Kidney (tissue), 14 donors: Measurements from ENCODE around the gene TPO. TPM values are rescaled to one million over a fixed set of nuclear protein-coding genes. Genes with fewer than 3 reads are reported as not detected.

Experiments used
- DNase-seq, 5 donors: peaks; one replicate each; pipeline ENCODE4 v3.0.0-alpha.2; 2013 to 2020
- FAIRE-seq: peaks from 2 replicates; lab custom pipeline; 2012; peaks lifted over from hg19 to GRCh38; lab: Jason Lieb, UNC
- H3K27ac ChIP-seq, 2 donors: one replicate each; pipeline ENCODE4 v1.7.0; 2013; ENCODE audit warnings: low read depth in 2 of 2, low read length in 2 of 2, inconsistent platforms in 1 of 2
- H3K27me3 ChIP-seq: one replicate; pipeline ENCODE4 v1.7.1; 2013; ENCODE audit warnings: low read length, inconsistent platforms; ENCODE audit not compliant: control insufficient read depth, insufficient read depth
- H3K36me3 ChIP-seq, 3 donors: one replicate each; pipeline versions ENCODE4 v1.7.0 to v1.7.1; 2013; ENCODE audit warnings: low read length in 3 of 3, control low read depth in 1 of 3, inconsistent platforms in 1 of 3; ENCODE audit not compliant: insufficient read depth in 3 of 3, control insufficient read depth in 2 of 3
- H3K4me1 ChIP-seq, 3 donors: one replicate each; pipeline versions ENCODE4 v1.7.0 to v1.7.1; 2013; ENCODE audit warnings: low read length in 3 of 3, inconsistent platforms in 1 of 3, low read depth in 1 of 3; ENCODE audit not compliant: control insufficient read depth in 2 of 3, insufficient read depth in 2 of 3
- H3K4me3 ChIP-seq, 3 donors: one replicate each; pipeline versions ENCODE4 v1.7.0 to v1.8.1; 2013; ENCODE audit warnings: low read length in 3 of 3, control low read depth in 1 of 3, inconsistent platforms in 1 of 3
- H3K9ac ChIP-seq, 3 donors: one replicate each; pipeline versions ENCODE4 v1.7.0 to v1.7.1; 2013; ENCODE audit warnings: low read length in 3 of 3, control low read depth in 1 of 3, inconsistent platforms in 1 of 3
- H3K9me3 ChIP-seq, 3 donors: one replicate each; pipeline versions ENCODE4 v1.7.0 to v1.7.1; 2013; ENCODE audit warnings: low read length in 3 of 3, control low read depth in 1 of 3, inconsistent platforms in 1 of 3; ENCODE audit not compliant: control insufficient read depth in 2 of 3, insufficient read depth in 1 of 3
- intact Hi-C: fragments of 100-400 bp; cut with DNase I; formaldehyde crosslinking; loops from one replicate; pipeline ENCODE4 v1.11.1; 2022
- polyA plus RNA-seq: library from polyadenylated mRNA; stranded (reverse); fragments of 350-450 nt; fragmentation: Illumina TruSeq; extraction: RNeasy Lipid Tissue Mini Kit (QIAGEN cat#74804); gene quantifications from one replicate; pipeline ENCODE4 v1.2.3, GENCODE V29; 2014; ENCODE audit warnings: low read depth, low replicate concordance; ENCODE audit not compliant: insufficient read depth
- total RNA-seq: library from RNA; stranded (reverse); fragmentation: NEBNext Ultra II Directional; extraction: Animal tissue kit (Norgen Biotek cat#: 25700); gene quantifications from one replicate; pipeline ENCODE4 v1.2.1, GENCODE V29; 2021
- TF ChIP-seq, protein P1 (sequence below): IDR thresholded peaks from 3 replicates; pipeline ENCODE4 v1.5.1; 2012; ENCODE audit warnings: mild to moderate bottlenecking, moderate library complexity, borderline replicate concordance; ENCODE audit not compliant: insufficient read depth; ENCODE audit errors: extremely low read depth
- donor health status: control.
- donor health status: control.
- donor health status: control.
- donor health status: control.
- donor health status: control.
- donor health status: DM: yes; HTN: yes; CAD: no.
- donor health status: Normal renal cell carcinoma (clear cell type).

TPO gene
- total and polyA plus RNA-seq, 2 donors from 2014 or later = not detected

DNA sequence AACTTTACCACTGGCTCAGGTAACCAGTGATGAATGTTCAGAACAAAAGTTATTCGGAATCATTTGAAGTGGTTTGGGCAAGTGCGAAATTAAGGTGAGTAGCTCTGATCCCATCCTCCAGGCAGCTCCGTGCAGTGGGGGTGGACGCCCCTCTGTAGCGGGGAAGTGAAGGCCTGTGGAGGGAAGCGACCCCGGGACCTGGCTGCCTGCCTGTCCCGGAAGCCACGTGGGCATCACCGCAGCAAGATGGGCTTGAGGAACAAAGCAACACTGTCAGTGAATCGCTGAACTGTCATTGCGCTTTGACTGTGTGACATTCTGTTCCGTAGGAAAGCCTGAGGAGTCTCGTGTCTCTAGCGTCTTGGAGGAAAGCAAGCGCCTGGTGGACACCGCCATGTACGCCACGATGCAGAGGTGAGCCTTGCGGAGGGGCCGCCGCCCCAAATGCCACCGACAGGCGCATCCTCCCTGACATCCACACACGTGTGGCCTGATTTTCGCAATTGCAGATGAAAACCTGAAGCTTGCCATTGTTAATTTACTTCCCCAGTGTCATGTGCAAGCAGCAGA lies 9.5 kb downstream of the TPO start:
- Histone ChIP-seq H3K27ac (no peak overlapping the region), H3K4me3 (no peak overlapping the region), H3K4me1 (no peaks in the 10 kb centered on the region), H3K9me3 (no peaks in the 10 kb centered on the region), H3K9ac (no peak overlapping the region), H3K27me3 (no peaks in the 10 kb centered on the region), H3K36me3 (no peaks in the 10 kb centered on the region)
- no peak for FAIRE-seq
- intact Hi-C loops = no loop called here
- TF ChIP-seq, protein P1, sequence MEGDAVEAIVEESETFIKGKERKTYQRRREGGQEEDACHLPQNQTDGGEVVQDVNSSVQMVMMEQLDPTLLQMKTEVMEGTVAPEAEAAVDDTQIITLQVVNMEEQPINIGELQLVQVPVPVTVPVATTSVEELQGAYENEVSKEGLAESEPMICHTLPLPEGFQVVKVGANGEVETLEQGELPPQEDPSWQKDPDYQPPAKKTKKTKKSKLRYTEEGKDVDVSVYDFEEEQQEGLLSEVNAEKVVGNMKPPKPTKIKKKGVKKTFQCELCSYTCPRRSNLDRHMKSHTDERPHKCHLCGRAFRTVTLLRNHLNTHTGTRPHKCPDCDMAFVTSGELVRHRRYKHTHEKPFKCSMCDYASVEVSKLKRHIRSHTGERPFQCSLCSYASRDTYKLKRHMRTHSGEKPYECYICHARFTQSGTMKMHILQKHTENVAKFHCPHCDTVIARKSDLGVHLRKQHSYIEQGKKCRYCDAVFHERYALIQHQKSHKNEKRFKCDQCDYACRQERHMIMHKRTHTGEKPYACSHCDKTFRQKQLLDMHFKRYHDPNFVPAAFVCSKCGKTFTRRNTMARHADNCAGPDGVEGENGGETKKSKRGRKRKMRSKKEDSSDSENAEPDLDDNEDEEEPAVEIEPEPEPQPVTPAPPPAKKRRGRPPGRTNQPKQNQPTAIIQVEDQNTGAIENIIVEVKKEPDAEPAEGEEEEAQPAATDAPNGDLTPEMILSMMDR = no peak
- DNase-seq = no peak

DNA sequence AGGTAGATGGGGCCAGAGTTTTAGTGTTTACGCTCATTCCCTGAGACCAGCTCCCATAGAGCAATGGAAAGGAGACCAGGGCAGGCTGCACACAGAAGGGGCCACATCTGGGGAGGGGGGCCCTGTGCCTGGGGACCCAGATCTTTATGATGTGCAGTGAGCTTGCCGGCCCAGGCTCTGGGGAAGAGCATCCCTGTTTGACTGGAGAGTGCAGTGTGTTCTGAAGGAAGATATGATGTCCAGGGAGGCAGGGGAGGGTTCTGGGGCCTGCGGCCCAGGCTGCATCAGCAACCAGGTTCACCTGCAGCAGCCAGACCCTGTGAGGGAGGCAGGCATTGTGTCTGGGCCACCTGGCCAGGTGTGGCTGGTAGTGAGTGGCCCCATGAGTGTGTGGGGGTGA lies 13.8 kb downstream of the TPO start:
- Histone ChIP-seq H3K27ac (no peak overlapping the region), H3K4me3 (no peak overlapping the region), H3K9me3 (no peaks in the 10 kb centered on the region), H3K27me3 (no peaks in the 10 kb centered on the region), H3K36me3 (no peaks in the 10 kb centered on the region), H3K4me1 (no peaks in the 10 kb centered on the region), H3K9ac (no peak overlapping the region)
- DNase-seq (no peak), FAIRE-seq (no peak)
- intact Hi-C loops = no loop called here
- TF ChIP-seq, protein P1 = no peak

DNA sequence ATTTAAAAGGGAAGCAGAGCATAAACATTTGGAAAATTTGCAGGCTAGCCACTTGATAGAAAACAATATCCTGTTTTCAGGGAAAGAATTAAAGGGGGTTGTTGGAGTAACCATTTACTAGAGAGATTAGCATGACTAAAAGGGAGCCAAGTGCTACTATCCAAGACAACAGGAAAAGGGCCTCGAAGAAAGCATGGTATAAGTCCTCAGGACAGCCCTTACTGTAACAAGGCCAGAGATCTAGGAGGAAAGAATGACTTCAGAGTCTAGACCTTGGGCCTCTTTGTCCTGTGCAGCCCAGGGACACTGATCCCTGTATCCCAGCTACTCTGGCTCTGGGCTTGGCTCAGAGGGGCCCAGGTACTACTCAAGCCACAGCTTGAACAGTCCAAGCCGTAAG lies 16.6 kb downstream of the TPO start:
- DNase-seq (no peak), FAIRE-seq (no peak)
- H3K9ac ChIP-seq = no peak overlapping the region
- no peaks in the 10 kb centered on the region for H3K27me3 ChIP-seq
- no peaks in the 10 kb centered on the region for H3K4me1 ChIP-seq
- no peaks in the 10 kb centered on the region for H3K9me3 ChIP-seq
- H3K27ac ChIP-seq = no peak overlapping the region
- intact Hi-C loops = no loop called here
- TF ChIP-seq, protein P1 = no peak
- H3K4me3 ChIP-seq = no peak overlapping the region
- H3K36me3 ChIP-seq = no peaks in the 10 kb centered on the region

DNA sequence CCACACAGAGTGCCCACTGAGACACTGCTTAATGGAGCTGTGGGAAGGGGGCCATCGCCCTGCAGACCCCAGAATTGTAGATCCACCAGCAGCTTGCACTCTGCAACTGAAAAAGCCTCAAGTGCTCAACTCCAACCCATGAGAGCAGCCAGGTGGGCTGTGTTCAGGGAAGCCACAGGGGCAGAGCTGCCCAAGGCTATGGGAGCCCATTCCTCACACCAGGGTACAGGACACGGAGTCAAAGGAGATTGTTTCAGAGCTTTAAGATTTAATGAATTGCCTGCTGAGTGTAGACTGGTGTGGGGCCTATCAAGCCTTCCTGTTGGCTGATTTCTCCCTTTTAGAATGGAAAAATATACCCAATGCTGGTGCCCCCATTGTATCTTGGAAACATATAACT lies 17.2 kb downstream of the TPO start:
- Histone ChIP-seq H3K9ac (no peak overlapping the region), H3K36me3 (no peaks in the 10 kb centered on the region), H3K27ac (no peak overlapping the region), H3K27me3 (no peaks in the 10 kb centered on the region), H3K4me3 (no peak overlapping the region), H3K4me1 (no peaks in the 10 kb centered on the region), H3K9me3 (no peaks in the 10 kb centered on the region)
- no peak for DNase-seq
- intact Hi-C loops = no loop called here
- TF ChIP-seq, protein P1 = no peak
- FAIRE-seq = no peak
